ENCODE results near the gene RPS27A.
"Not testable (repeated sequence)": the region's sequence is repeated elsewhere in the genome, so short reads cannot be mapped to it uniquely, and the experiment has no call there.

RPS27A gene

DNA sequence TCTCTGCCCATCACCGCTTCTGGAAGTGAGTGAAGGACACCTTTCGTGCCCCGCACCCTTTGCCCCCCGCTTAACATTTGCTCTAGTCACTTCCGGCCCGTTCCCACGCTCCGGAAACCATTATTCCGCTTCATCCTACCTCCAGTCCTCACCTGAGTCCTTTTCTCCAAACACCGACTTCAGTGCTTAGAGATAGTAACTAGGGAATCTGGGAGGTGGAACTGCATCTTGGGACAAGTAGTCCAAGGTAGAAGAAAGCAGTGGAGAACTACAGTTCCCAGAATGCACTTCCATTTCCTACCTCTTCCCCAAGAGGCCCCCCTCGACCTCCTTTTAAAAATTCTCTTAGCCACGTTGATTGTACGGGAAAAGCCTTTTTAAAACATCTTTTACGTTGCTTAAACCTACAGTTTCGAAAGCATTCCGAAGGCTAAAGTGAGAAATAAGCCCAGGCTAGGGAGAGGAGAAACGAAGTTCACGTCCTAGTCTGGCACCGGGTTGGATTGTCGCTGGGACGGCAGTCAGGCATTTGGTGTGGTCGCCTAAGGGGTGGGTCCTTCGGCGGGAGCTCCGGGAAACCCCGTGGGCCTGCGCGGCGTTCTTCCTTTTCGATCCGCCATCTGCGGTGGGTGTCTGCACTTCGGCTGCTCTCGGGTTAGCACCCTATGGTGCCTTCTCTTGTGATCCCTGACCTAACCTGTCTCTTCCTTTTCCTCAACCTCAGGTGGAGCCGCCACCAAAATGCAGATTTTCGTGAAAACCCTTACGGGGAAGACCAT is at the start of gene RPS27A, which contains the start of gene CLHC1:
Gene RPS27A (plus strand): TSS at position 605 of the 779 bp plus-strand sequence. CDS start 137 bp downstream, at position 742.
Gene CLHC1 (minus strand): TSS at position 210 of the 779 bp plus-strand sequence. CDS start 9,882 bp downstream, outside the sequence.
- peak; percentile 98 for DNase-seq

DNA sequence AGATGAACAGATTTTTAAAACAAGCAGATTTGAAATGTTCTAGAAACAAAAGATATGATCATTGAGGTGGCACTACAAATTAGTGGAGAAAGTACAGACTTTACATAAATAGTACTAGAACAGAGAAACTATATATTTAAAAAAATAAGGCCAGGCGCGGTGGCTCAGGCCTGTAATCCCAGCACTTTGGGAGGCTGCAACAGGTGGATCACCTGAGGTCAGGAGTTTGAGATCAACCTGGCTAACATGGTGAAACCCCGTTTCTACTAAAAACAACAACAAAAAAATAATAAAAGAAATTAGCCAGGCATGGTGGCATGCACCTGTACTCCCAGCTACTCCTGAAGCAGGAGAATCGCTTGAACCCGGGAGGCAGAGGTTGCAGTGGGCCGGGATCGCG is 45.7 kb upstream of the RPS27A start:
- DNase-seq: not testable (repeated sequence)

DNA sequence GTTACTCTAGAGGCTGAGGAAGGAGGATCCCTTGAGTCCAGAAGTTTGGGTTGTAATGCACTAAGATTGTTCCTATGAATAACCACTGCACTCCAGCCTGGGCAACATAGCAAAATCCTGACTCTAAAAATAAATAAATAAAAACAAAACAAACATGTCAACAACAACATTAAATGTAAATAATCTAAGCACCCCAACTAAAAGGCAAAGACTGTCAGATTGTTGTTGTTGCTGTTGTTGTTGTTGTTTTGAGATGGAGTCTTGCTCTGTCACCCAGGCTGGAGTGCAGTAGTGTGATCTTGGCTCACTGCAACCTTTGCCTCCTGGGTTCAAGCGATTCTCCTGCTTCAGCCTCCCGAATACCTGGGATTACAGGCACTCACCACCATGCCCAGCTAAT is 40.6 kb upstream of the RPS27A start:
- DNase-seq: not testable (repeated sequence)

DNA sequence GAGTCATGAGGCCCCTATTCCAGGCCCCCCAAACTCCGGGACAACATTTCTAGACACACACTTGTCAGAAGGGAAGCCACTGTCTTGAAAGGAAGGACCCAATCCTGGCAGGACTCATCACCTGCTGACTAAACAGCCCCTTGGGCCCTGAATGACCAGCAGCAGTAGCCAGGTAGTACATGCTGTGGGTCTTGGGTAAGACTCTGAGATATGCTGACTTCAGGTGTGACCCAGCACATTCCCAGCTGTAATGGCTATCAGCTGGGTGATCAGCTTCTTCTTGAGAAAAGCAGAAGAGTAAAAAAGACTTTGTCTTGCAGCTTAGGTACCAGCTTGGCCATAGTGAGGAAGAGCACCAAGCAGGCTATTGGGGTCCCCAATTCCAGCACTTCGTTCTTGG is 36.0 kb upstream of the RPS27A start:
- no peak for DNase-seq

DNA sequence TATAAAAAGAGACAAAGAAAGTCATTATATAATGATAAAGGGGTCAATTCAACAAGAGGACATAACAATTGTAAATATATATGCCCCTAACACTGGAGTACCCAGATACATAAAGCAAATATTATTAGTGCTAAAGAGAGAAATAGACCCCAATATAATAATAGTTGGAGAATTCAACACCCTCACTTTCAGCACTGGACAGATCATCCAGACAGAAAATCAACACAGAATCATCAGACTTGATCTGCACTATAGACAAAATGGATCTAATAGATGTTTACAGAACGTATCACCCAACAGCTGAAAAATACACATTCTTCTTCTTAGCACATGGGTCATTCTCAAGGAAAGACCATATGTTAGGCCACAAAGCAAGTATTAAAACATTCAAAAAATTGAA is 32.1 kb upstream of the RPS27A start:
- DNase-seq: no peak

GRCh38 chr2:55204536-55204935 is 28.0 kb upstream of the RPS27A start:
- DNase-seq: no peak

DNA sequence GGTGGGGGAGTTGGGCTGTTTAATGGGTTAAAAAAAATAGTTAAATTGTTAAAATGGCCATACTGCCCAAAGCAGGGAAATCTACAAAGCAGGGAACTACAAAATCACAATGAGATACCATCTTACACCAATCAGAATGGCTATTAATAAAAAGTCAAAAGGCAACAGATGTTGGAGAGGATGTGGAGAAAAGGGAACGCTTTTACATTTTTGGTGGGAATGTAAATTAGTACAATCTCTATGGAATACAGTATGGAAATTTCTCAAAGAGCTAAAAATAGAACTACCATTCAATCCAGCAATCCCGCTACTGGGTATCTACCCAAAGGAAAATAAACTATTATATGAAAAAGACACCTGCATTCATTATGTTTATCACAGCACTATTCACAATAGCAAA is 27.5 kb upstream of the RPS27A start:
- DNase-seq: no peak

DNA sequence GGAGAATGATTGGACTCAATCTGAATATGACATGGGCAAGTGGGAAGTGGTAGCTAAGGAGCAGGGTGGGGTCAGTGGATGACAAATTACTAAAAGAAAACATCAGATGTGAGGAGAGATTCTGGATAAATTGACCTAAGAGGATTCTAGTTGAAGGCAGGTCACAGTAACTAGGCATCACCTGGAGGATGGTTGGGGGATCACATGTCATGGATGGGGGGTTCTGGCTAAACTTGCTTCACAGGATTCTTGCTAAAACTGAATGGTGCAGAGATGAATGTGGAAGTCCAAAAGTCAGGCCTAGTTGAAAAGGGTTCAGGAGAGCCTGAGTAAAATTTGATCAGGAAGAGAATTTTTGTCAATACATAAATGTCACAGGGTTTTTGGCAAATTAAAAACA is 18.7 kb upstream of the RPS27A start:
- DNase-seq: no peak

GRCh38 chr2:55223958-55224760 is 8.3 kb upstream of the RPS27A start:
- no peak for DNase-seq

DNA sequence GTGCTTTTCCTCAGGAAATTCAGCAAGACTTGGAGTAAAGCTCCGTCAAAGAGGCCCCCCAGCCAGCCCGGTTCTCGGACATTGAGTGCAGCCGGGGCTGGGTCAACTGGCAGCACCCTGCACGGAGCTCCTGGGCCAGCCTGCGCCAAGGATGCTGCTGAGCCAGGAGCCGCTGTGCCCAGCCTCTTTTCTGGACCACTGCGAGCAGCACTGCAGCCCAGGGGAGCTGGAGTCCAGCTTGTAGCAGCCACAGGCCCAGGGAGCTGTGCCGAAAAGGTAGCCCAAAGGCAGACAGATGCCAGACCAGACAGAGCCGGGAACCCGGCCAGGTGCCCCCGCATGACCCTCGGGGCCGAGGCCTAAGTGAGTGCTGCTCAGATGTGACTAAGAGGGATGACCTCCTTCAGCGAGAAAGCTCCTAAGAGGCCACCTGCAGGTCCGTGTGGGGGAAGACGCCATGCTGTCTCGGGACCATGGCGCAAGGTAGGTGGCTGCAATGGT is 7.7 kb upstream of the RPS27A start:
- no peak for DNase-seq

- DNase-seq: no peak
Observed at GRCh38 chr2:55225481-55226020, 6.9 kb upstream of the RPS27A start.

- DNase-seq: not testable (repeated sequence)
Observed at GRCh38 chr2:55227437-55228225, 4.9 kb upstream of the RPS27A start.

- no peak for DNase-seq
Observed at GRCh38 chr2:55228226-55228563, 4.3 kb upstream of the RPS27A start.

DNA sequence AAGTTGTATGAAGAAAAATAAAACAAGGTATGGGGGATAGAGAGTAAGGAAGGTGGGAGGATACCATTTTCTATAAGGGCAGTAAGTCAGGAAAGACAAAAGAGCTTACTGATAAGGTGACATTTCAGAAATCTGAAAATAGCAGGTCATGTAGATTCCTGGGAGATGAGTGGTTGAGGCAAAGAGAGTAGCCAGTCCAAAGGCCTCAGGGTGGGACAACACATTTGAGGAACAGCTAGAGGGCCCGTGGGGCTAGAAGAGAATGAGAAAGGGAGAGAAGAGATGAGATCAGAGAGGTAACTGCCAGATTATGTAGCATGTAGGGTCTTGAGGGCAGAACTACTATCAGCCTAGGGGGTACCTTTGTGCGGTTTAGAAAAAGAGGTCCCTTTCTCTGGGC is 3.3 kb upstream of the RPS27A start:
- no peak for DNase-seq

DNA sequence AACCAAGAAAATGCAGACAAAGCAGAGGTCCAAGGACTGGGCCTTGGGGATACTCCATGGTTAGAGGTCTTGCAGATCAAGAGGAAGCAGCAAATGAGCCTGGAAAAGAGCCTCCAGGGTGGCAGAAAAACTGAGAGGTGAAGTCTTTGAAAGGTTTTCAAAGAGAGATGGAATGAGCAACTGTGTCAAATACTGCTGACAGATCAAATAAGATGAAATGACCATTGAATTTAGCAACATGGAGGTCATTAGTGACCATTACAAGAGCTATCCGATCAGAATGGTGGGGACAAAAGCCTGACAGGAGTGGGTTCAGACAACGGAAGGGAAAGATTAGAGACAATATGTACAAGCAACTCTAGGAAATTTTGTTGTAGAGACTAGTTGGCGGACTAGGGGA is 1.9 kb upstream of the RPS27A start:
- DNase-seq: no peak

- no peak for DNase-seq
Observed at GRCh38 chr2:55231546-55232083, 873 bp upstream of the RPS27A start.

DNA sequence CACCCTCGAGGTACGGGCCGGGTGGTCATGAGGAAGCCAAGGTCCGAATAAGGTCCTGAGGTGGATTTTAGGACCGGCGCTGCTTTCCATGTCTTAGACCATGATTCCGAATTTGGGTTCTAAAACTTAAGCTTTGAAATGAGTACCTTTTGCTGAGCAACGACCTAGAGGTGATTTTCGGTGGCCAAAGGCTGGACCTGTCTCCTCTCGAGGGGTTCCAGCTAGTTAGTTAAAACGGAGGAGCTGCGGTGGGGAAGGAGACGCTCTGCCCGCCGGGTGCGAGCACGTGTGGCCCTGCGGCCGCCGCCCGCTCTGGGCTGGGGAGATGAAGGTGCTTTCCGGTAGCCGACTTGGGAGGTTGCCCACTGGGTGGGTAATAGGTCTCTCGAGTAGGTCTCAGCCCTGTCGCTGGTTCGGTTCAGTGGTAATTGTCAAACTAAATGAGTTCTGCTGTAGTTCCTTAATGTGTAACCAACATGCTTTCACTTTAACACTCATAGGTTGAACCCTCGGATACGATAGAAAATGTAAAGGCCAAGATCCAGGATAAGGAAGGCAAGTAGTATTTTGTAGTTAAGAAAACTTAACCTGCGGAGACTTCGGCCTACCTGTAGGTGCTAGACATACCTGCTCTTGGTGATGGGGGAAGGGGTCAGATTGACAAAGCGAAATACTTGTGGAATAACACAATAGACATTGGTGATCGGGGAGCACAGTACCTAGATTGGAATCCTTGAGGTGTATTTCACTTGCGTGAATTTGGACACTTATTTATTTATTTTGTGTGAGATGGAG is 572 bp downstream of the RPS27A start:
- peak; percentile 81 for DNase-seq

- no peak for DNase-seq
Observed at GRCh38 chr2:55233658-55233940, 1.1 kb downstream of the RPS27A start.

DNA sequence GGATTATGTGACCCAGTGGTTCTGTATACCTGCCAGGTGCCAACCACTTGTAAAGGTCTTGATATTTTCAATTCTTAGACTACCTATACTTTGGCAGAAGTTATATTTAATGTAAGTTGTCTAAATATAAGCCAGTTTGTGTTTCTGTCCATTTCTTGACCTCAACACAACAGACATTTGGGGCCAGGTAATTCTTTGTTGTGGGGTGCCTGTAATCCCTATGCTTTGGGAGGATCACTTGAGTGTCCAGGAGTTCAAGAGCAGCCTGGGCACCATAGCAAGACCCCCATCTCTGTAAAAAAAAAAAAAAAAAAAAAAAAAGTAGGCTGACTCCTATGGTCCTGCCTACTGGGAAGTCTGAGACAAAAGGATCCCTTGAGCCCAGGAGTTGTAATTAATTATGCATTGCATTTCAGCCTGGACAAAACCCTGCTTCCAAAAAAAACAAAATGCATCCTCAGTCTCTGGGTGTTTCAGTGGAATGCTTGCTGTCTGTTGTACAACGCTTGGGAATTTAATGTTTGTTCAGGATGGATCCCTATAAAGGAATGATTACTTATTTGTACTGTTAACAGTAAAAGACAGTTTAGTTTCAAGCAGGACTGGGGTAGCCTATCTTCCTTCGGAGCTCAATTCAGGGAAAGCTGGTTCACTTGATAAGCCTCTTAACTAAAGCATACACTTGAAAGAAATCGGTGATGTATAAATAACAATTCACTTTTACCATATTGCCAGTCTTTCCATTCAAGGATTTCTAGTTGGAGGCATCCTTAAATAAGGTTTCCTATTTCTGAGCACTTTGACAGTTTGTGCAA is 3.4 kb downstream of the RPS27A start:
- no peak for DNase-seq

DNA sequence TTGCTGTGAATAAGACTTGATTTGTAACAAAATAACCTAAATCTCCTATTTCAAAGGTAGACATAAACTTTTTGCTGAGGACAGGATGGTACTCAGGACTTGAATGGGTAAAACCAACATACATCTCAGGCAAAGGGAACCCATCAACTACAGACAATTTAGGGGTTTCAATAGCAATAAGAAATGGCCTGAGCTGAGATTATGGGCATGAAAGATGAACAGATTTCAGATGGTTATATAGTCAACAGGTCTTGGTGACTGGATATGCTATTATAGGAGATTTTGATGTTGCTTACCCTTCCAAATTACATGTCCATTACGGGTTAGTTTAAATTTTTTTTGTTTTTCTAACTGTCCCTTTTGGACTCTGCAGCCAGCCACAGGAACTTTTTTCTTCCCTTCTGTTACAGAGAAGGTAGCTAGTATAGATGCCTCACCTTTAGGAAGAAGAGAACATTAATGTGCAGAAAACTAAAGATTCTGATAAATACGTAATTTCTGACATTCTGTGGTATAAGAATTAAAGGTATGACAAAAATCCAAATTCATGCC is 4.6 kb downstream of the RPS27A start:
- no peak for DNase-seq

Data from activated CD8-positive, alpha-beta memory T cell treated with anti-CD3 and anti-CD28 coated beads for 24 hours (primary cell).